IMR-90 (cell line): ENCODE measurements around the gene SUB1. TPM values are rescaled to one million over a fixed set of nuclear protein-coding genes. Genes with fewer than 3 reads are reported as not detected.

Source experiments
- ATAC-seq: fragments of 200-7000 bp; cut with Tn5 transposase; 2 replicates; pipeline ENCODE4 v1.9.1; 2020; ENCODE audit warnings: low read depth, mild to moderate bottlenecking, moderate library complexity
- Bru-seq: library from RNA; stranded (reverse); fragments of 400-500 nt; gene quantifications from one replicate; lab custom pipeline; 2021; lab: Mats Ljungman, UMichigan
- BruChase-seq, 2 experiments: library from RNA; stranded (reverse); fragments of 400-500 nt; gene quantifications; one replicate each; lab custom pipeline; 2021; lab: Mats Ljungman, UMichigan
- BruUV-seq: library from RNA; stranded (reverse); fragments of 400-500 nt; replicated peaks from 2 replicates; lab custom pipeline; 2021; lab: Mats Ljungman, UMichigan
- CTCF ChIA-PET: fragments of 300-600 bp; formaldehyde crosslinking; extraction: SDS; loops from one replicate; lab custom pipeline; 2021; ENCODE audit warnings: antibody characterized with exemption; lab: Yijun Ruan, JAX
- POLR2A ChIA-PET: fragments of 300-600 bp; sonication (Branson Sonifier 250); formaldehyde crosslinking; loops from one replicate; lab custom pipeline; 2022; ENCODE audit warnings: antibody characterized with exemption; ENCODE audit not compliant: unreplicated experiment; lab: Charles Lee
- DNase-seq: peaks from one replicate; pipeline ENCODE4 v3.0.0; 2013
- H2AFZ ChIP-seq: replicated peaks from 2 replicates; pipeline ENCODE3; 2013; ENCODE audit warnings: low read length, mild to moderate bottlenecking; ENCODE audit not compliant: poor library complexity
- H2AK5ac ChIP-seq: 2 replicates; pipeline ENCODE4 v1.6.1; 2013; ENCODE audit warnings: low read depth, low read length, inconsistent platforms
- H2AK9ac ChIP-seq: replicated peaks from 2 replicates; pipeline ENCODE3; 2013; ENCODE audit warnings: mild to moderate bottlenecking, low read depth, low read length, moderate library complexity; ENCODE audit not compliant: poor library complexity
- H2BK120ac ChIP-seq: 2 replicates; pipeline ENCODE4 v1.6.1; 2013; ENCODE audit warnings: low read depth, low read length, inconsistent platforms
- H2BK15ac ChIP-seq: 3 replicates; pipeline ENCODE4 v1.6.1; 2013; ENCODE audit warnings: low read depth, low read length, inconsistent platforms
- H2BK20ac ChIP-seq: 2 replicates; pipeline ENCODE4 v1.6.1; 2013; ENCODE audit warnings: low read depth, mild to moderate bottlenecking, inconsistent platforms, low read length, moderate library complexity
- H2BK5ac ChIP-seq: 2 replicates; pipeline ENCODE4 v1.6.1; 2013; ENCODE audit warnings: mild to moderate bottlenecking, low read depth, low read length, inconsistent platforms; ENCODE audit not compliant: poor library complexity, severe bottlenecking
- H3K14ac ChIP-seq: replicated peaks from 2 replicates; pipeline ENCODE4 v1.6.1; 2013; ENCODE audit warnings: low read depth, low read length, inconsistent platforms
- H3K18ac ChIP-seq: 2 replicates; pipeline ENCODE4 v1.6.1; 2013; ENCODE audit warnings: low read depth, low read length, control low read depth
- H3K23ac ChIP-seq: 2 replicates; pipeline ENCODE4 v1.6.1; 2013; ENCODE audit warnings: low read depth, low read length, inconsistent platforms
- H3K27ac ChIP-seq: 2 replicates; pipeline ENCODE4 v1.5.1; 2013; ENCODE audit warnings: mild to moderate bottlenecking, control low read depth, low read length; ENCODE audit not compliant: insufficient read depth
- H3K27me3 ChIP-seq: 2 replicates; pipeline ENCODE4 v1.6.1; 2013; ENCODE audit warnings: low read length; ENCODE audit not compliant: control insufficient read depth, insufficient read depth
- H3K36me3 ChIP-seq: 2 replicates; pipeline ENCODE4 v1.6.1; 2013; ENCODE audit warnings: low read length, mixed read lengths; ENCODE audit not compliant: control insufficient read depth, insufficient read depth
- H3K4ac ChIP-seq: 2 replicates; pipeline ENCODE4 v1.6.1; 2013; ENCODE audit warnings: low read depth, low read length, inconsistent platforms
- H3K4me1 ChIP-seq: 2 replicates; pipeline ENCODE4 v1.6.1; 2013; ENCODE audit warnings: low read length, mixed read lengths; ENCODE audit not compliant: control insufficient read depth, insufficient read depth
- H3K4me2 ChIP-seq: 2 replicates; pipeline ENCODE4 v1.6.1; 2013; ENCODE audit warnings: low read depth, mild to moderate bottlenecking, control low read depth, low read length, moderate library complexity
- H3K4me3 ChIP-seq: 2 replicates; pipeline ENCODE4 v1.5.1; 2013; ENCODE audit warnings: low read depth, mild to moderate bottlenecking, control low read depth, low read length, moderate library complexity; ENCODE audit not compliant: insufficient read depth
- H3K56ac ChIP-seq: 2 replicates; pipeline ENCODE4 v1.6.1; 2013; ENCODE audit warnings: low read length, inconsistent platforms; ENCODE audit not compliant: insufficient read depth; ENCODE audit errors: extremely low read depth
- H3K79me1 ChIP-seq, 2 experiments: 2 replicates each; pipeline ENCODE4 v1.6.1; 2013; ENCODE audit warnings: low read length in 2 of 2, inconsistent platforms in 1 of 2, low read depth in 1 of 2
- H3K9ac ChIP-seq: 2 replicates; pipeline ENCODE4 v1.6.1; 2013; ENCODE audit warnings: low read depth, low read length, control low read depth
- H3K9me1 ChIP-seq: 2 replicates; pipeline ENCODE4 v1.6.1; 2013; ENCODE audit warnings: low read length, inconsistent platforms; ENCODE audit not compliant: insufficient read depth
- H3K9me3 ChIP-seq: 2 replicates; pipeline ENCODE4 v1.6.1; 2013; ENCODE audit warnings: low read length; ENCODE audit not compliant: control insufficient read depth, insufficient read depth
- H4K20me1 ChIP-seq: 2 replicates; pipeline ENCODE4 v1.6.1; 2013; ENCODE audit warnings: low read length, inconsistent platforms; ENCODE audit not compliant: insufficient read depth
- H4K5ac ChIP-seq: 2 replicates; pipeline ENCODE4 v1.6.1; 2013; ENCODE audit warnings: mild to moderate bottlenecking, low read depth, low read length, control low read depth
- H4K8ac ChIP-seq, 2 experiments: 2 replicates each; pipeline ENCODE4 v1.6.1; 2013; ENCODE audit warnings: low read depth in 2 of 2, low read length in 2 of 2, control low read depth in 1 of 2, inconsistent platforms in 1 of 2
- H4K91ac ChIP-seq: 2 replicates; pipeline ENCODE4 v1.6.1; 2013; ENCODE audit warnings: low read depth, low read length, inconsistent platforms; ENCODE audit not compliant: insufficient read depth
- BHLHE40 ChIP-seq: fragments of 150-350 bp; IDR thresholded peaks from 2 replicates; pipeline ENCODE4 v1.6.1; 2016; ENCODE audit warnings: mild to moderate bottlenecking, low read depth, low read length
- MAFK ChIP-seq: IDR thresholded peaks from 2 replicates; pipeline ENCODE4 v1.6.1; 2012; ENCODE audit warnings: low read depth, low read length, improper control_type of control experiment
- MAZ ChIP-seq: IDR thresholded peaks from 2 replicates; pipeline ENCODE4 v1.6.1; 2012; ENCODE audit warnings: low read depth, mild to moderate bottlenecking, low read length, improper control_type of control experiment, moderate library complexity, borderline replicate concordance
- MXI1 ChIP-seq: IDR thresholded peaks from 2 replicates; pipeline ENCODE4 v1.6.1; 2012; ENCODE audit warnings: low read depth, mild to moderate bottlenecking, low read length, moderate library complexity, borderline replicate concordance
- POLR2A ChIP-seq: IDR thresholded peaks from 2 replicates; pipeline ENCODE4 v1.6.1; 2012; ENCODE audit warnings: mild to moderate bottlenecking, low read depth, low read length
- RAD21 ChIP-seq: IDR thresholded peaks from 2 replicates; pipeline ENCODE4 v1.6.1; 2012; ENCODE audit warnings: low read length, improper control_type of control experiment
- RFX5 ChIP-seq: IDR thresholded peaks from 2 replicates; pipeline ENCODE4 v1.8.0; 2012; ENCODE audit warnings: low read depth, mild to moderate bottlenecking, low read length, moderate library complexity
- WGBS, 2 experiments: methylation state at CpG; one replicate each; pipeline versions ENCODE4 v1.1.5 to v1.1.7; 2013; ENCODE audit warnings: missing lambda C conversion rate in 2 of 2; ENCODE audit not compliant: insufficient read length in 1 of 2; ENCODE audit errors: extremely low coverage in 2 of 2; 5-methylcytosine and 5-hydroxymethylcytosine counted together
- dilution Hi-C: fragments of 300-500 bp; cut with HindIII; formaldehyde crosslinking; loops from one replicate; pipeline ENCODE4 v1.14.3; 2018; ENCODE audit warnings: low sequenced_read_pairs; ENCODE audit not compliant: unreplicated experiment
- in situ Hi-C: fragments of 300-500 bp; cut with MboI; formaldehyde crosslinking; loops from 3 replicates; pipeline ENCODE4 v1.14.3; 2019; ENCODE audit warnings: low sequenced_read_pairs, inconsistent platforms, mixed read lengths
- intact Hi-C: fragments of 100-400 bp; cut with micrococcal nuclease; formaldehyde crosslinking; loops from 2 replicates; pipeline ENCODE4 v1.10.0; 2022
- long read RNA-seq: library from polyadenylated mRNA; unstranded; transcript quantifications from one replicate; pipeline ENCODE4 v2.0.0, GENCODE V29; 2021; ENCODE audit not compliant: unreplicated experiment
- polyA plus RNA-seq, 3 experiments: library from polyadenylated mRNA; depleted of rRNA; stranded (reverse); fragments of >200 nt; gene quantifications; 2 replicates each; pipeline ENCODE4 v1.2.3, GENCODE V29; 2012; ENCODE audit warnings: low replicate concordance in 1 of 3
- total RNA-seq: library from RNA; depleted of rRNA; stranded (reverse); fragments of >200 nt; gene quantifications from 2 replicates; pipeline ENCODE4 v1.2.3, GENCODE V29; 2012; rRNA removed
- TF ChIP-seq, protein P1 (sequence below): conservative IDR thresholded peaks from 2 replicates; pipeline ENCODE4 v1.5.1; 2012; ENCODE audit warnings: mild to moderate bottlenecking, low read depth, low read length, improper control_type of control experiment
- TF ChIP-seq, protein P2 (sequence below): fragments of 150-350 bp; IDR thresholded peaks from 2 replicates; pipeline ENCODE4 v1.6.1; 2016; ENCODE audit warnings: low read depth, mild to moderate bottlenecking, low read length, moderate library complexity, borderline replicate concordance
- TF ChIP-seq, protein P3 (sequence below): fragments of 150-350 bp; IDR thresholded peaks from 2 replicates; pipeline ENCODE4 v1.6.1; 2017; ENCODE audit warnings: mild to moderate bottlenecking, antibody characterized with exemption, low read length, low read depth

Gene SUB1
- total RNA-seq (19.5 and 90.5 TPM in 2 replicates), polyA plus RNA-seq (2012; rRNA removed) (117 and 155 TPM in 2 replicates), Bru-seq, nascent RNA (percentile 77 among the genes with signal in this experiment), BruChase-seq, experiment 1, labeled RNA remaining after a 6-hour chase (percentile 75 among the genes with signal in this experiment), BruChase-seq, experiment 2, labeled RNA remaining after a 2-hour chase (percentile 64 among the genes with signal in this experiment)
- 3.1 and 6.0 TPM in 2 replicates for polyA plus RNA-seq (2012; cell fraction: cytosol; rRNA removed)
- polyA plus RNA-seq (2012; cell fraction: nucleus; rRNA removed; ENCODE audit: low replicate concordance), result 4.2 and 27.6 TPM in 2 replicates
- long read RNA-seq, transcript SUB1-201 (5 exons, 3,507 nt), result major isoform, 97 of 106 reads
- long read RNA-seq, partial matches to known transcripts, result 1 of 106 reads
- long read RNA-seq, other reads (novel, unspliced or antisense), result 7 of 106 reads

DNA sequence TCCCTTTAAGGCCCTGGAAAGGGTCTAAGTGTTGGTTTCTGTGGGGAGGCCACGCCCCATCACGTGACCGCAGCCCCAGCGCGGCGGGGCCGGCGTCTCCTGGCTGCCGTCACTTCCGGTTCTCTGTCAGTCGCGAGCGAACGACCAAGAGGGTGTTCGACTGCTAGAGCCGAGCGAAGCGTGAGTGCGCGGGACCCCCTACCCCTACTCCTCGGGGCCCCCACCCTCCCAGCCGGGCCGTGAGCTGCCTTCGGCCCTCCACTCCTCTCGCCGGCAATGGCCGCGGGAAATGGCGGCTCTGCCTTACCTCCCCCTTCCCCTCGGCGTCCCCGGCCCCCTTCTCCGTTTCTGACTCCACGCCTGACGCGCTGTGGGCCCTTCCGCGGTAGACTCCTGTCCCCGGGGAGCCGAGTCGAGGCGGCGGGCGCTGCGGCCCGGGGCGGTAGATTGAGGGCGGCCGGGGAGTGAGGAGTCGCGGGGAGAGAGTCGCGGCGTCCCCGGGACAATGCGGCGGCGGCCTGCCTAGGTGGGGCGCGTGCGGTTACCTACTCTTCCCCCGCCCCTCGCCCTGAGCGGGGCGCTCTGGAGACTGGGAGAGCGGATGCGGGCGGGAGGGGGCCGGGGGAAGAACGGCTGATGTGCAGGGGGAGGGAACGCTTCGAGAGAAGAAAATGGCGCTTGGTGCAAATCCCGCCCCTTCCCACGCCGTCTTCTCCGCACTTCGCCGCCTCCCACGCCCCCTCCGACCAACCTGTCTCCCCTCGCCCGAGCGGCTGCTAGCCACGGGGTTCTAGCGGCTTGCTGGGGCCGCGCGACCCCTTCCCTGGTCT is at the start of gene SUB1:
TSS of gene SUB1 (plus strand) at position 112 of the 830 bp plus-strand sequence. CDS start 2,956 bp downstream, outside the sequence.
- no TSS peak for BruUV-seq
- H2AFZ ChIP-seq, result peak within 1 kb of the TSS; percentile 93
- TF ChIP-seq, protein P1, sequence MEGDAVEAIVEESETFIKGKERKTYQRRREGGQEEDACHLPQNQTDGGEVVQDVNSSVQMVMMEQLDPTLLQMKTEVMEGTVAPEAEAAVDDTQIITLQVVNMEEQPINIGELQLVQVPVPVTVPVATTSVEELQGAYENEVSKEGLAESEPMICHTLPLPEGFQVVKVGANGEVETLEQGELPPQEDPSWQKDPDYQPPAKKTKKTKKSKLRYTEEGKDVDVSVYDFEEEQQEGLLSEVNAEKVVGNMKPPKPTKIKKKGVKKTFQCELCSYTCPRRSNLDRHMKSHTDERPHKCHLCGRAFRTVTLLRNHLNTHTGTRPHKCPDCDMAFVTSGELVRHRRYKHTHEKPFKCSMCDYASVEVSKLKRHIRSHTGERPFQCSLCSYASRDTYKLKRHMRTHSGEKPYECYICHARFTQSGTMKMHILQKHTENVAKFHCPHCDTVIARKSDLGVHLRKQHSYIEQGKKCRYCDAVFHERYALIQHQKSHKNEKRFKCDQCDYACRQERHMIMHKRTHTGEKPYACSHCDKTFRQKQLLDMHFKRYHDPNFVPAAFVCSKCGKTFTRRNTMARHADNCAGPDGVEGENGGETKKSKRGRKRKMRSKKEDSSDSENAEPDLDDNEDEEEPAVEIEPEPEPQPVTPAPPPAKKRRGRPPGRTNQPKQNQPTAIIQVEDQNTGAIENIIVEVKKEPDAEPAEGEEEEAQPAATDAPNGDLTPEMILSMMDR, result 0 out of 2 replicates have a peak, but pooled peaks have one; percentile 18
- TF ChIP-seq RFX5, result no peak
- TF ChIP-seq MAZ, result peak; percentile 66; the same call in 1 of the 2 replicates
- TF ChIP-seq MXI1, result peak; percentile 88
- TF ChIP-seq RAD21, result no peak; the same call in 1 of the 2 replicates
- TF ChIP-seq POLR2A, result peak; percentile 92
- TF ChIP-seq BHLHE40, result peak; percentile 96
- TF ChIP-seq, protein P2, sequence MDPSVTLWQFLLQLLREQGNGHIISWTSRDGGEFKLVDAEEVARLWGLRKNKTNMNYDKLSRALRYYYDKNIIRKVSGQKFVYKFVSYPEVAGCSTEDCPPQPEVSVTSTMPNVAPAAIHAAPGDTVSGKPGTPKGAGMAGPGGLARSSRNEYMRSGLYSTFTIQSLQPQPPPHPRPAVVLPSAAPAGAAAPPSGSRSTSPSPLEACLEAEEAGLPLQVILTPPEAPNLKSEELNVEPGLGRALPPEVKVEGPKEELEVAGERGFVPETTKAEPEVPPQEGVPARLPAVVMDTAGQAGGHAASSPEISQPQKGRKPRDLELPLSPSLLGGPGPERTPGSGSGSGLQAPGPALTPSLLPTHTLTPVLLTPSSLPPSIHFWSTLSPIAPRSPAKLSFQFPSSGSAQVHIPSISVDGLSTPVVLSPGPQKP, result peak; percentile 81; the same call in 1 of the 2 replicates
- TF ChIP-seq MAFK, result no peak
- TF ChIP-seq, protein P3, sequence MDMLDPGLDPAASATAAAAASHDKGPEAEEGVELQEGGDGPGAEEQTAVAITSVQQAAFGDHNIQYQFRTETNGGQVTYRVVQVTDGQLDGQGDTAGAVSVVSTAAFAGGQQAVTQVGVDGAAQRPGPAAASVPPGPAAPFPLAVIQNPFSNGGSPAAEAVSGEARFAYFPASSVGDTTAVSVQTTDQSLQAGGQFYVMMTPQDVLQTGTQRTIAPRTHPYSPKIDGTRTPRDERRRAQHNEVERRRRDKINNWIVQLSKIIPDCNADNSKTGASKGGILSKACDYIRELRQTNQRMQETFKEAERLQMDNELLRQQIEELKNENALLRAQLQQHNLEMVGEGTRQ, result peak; percentile 99

More for the DNA sequence above, at the start of gene SUB1:
- Histone ChIP-seq H3K27me3 (no peaks in the 10 kb centered on the region), H3K14ac (peak within 1 kb of the TSS; percentile 85), H3K9me1 (no peaks in the 10 kb centered on the region), H3K9me3 (no peaks in the 10 kb centered on the region), H4K5ac (peak within 1 kb of the TSS; percentile 37; the same call in 1 of the 2 replicates), H4K91ac (peak within 1 kb of the TSS; percentile 11; the same call in 1 of the 2 replicates), H2AK9ac (peak within 1 kb of the TSS; percentile 91), H3K4me2 (peak within 1 kb of the TSS; percentile 72), H4K20me1 (peaks cover 46% of the 10 kb centered on the region), H3K4me1 (peaks cover 4% of the 10 kb centered on the region), H2BK15ac (no peak within 1 kb of the TSS), H3K4me3 (peak within 1 kb of the TSS; percentile 89), H3K23ac (peak within 1 kb of the TSS; percentile 87), H3K56ac (peak within 1 kb of the TSS; percentile 55; the same call in 1 of the 2 replicates), H3K79me1 (peaks cover 3 to 24% of the 10 kb centered on the region in 2 experiments), H3K4ac (peak within 1 kb of the TSS; percentile 71), H2BK20ac (no peak within 1 kb of the TSS), H3K18ac (peak within 1 kb of the TSS; percentile 11), H4K8ac (peak within 1 kb of the TSS; percentile 24 to 74; a peak in 2 of 4 replicates), H3K9ac (peak within 1 kb of the TSS; percentile 83), H2BK120ac (peak within 1 kb of the TSS; percentile 28; the same call in 1 of the 2 replicates), H2BK5ac (peak within 1 kb of the TSS; percentile 86), H3K36me3 (peaks cover 7% of the 10 kb centered on the region), H3K27ac (peak within 1 kb of the TSS; percentile 91), H2AK5ac (peak within 1 kb of the TSS; percentile 66)
- dilution Hi-C loops, result no loop called here
- WGBS, 2 experiments, result 0% methylated on average over 25 of the region's 89 CpGs; no CpG with 5 or more reads in 1 of the 2 experiments
- POLR2A ChIA-PET, result interaction anchor here (0.6 kb wide), 1 partner anchor 97 kb away, joined by 5 read pairs; no protein-coding TSS in a partner anchor
- ATAC-seq, result peak; percentile 86
- peak; percentile 90 for DNase-seq
- intact Hi-C loops, result loop anchor here (1.0 to 5.0 kb wide), 5 partner anchors 78 to 837 kb away; no protein-coding TSS in a partner anchor
- CTCF ChIA-PET, result interaction anchor here (0.6 to 1.6 kb wide), 5 partner anchors 10 to 206 kb away, joined by 3 to 8 read pairs (median 4); no protein-coding TSS in a partner anchor
- in situ Hi-C loops, result no loop called here
